HCT116 (cell line): ENCODE results near the gene NEU4. TPM values are rescaled to one million over a fixed set of nuclear protein-coding genes. Genes with fewer than 3 reads are reported as not detected.

ENCODE experiments used
- ATAC-seq: fragments of 200-7000 bp; cut with Tn5 transposase; 2 replicates; pipeline ENCODE4 v1.9.1; 2020; ENCODE audit warnings: mild to moderate bottlenecking, moderate library complexity
- BruUV-seq: library from RNA; stranded (reverse); fragments of 400-500 nt; replicated peaks from 2 replicates; lab custom pipeline; 2021; lab: Mats Ljungman, UMichigan
- CTCF ChIA-PET: fragments of 300-600 bp; sonication (Branson Sonifier 250); formaldehyde crosslinking; loops from one replicate; lab custom pipeline; 2021; ENCODE audit warnings: antibody characterized with exemption; lab: Charles Lee
- POLR2A ChIA-PET: fragments of 300-600, 350-600 bp; sonication (Branson Sonifier 250); formaldehyde crosslinking; loops from one replicate; lab custom pipeline; 2021; ENCODE audit warnings: antibody characterized with exemption; lab: Charles Lee
- RAD21 ChIA-PET, 2 experiments: fragments of 300-600 bp; sonication (Branson Sonifier 250); formaldehyde crosslinking; loops; one replicate each; lab custom pipeline; 2023; ENCODE audit warnings: low total read pairs in 2 of 2; ENCODE audit not compliant: uncharacterized antibody in 2 of 2, unreplicated experiment in 2 of 2, low non-redundant PET in 1 of 2; lab: Charles Lee
- DNase-seq: peaks from one replicate; pipeline ENCODE4 v3.0.0-alpha.2; 2010; ENCODE audit warnings: low read depth, low spot score
- H2AFZ ChIP-seq: fragments of 200-600 bp; shearing (Covaris generic), sonication (generic); 2 replicates; pipeline ENCODE4 v1.6.1; 2017; ENCODE audit warnings: low read depth, mixed run types, mixed read lengths, antibody characterized with exemption, low read length; ENCODE audit not compliant: poor library complexity, severe bottlenecking
- H3K27ac ChIP-seq: 2 replicates; pipeline ENCODE4 v1.5.1; 2012; ENCODE audit warnings: low read depth, low read length
- H3K27me3 ChIP-seq: fragments of 200-600 bp; sonication (generic); 2 replicates; pipeline ENCODE4 v1.6.1; 2016; ENCODE audit warnings: mixed run types, low read length, mixed read lengths; ENCODE audit not compliant: insufficient read depth
- H3K36me3 ChIP-seq, 2 experiments: fragments of 200-500 bp in 1 of 2; fragments of 200-600 bp in 1 of 2; sonication (Bioruptor generic) in 1 of 2; sonication (generic) in 1 of 2; 2 replicates each; pipeline versions ENCODE4 v1.5.1 to v1.6.1; 2014 to 2016; ENCODE audit warnings: low read length in 2 of 2, inconsistent platforms in 1 of 2, mixed read lengths in 1 of 2, mixed run types in 1 of 2; ENCODE audit not compliant: insufficient read depth in 2 of 2, control insufficient read depth in 1 of 2
- H3K4me1 ChIP-seq, 2 experiments: fragments of 200-600 bp in 1 of 2; sonication (generic) in 1 of 2; 2 replicates each; pipeline versions ENCODE4 v1.5.1 to v1.6.1; 2012 to 2017; ENCODE audit warnings: low read length in 2 of 2, inconsistent platforms in 1 of 2, mild to moderate bottlenecking in 1 of 2, mixed read lengths in 1 of 2, mixed run types in 1 of 2, moderate library complexity in 1 of 2; ENCODE audit not compliant: insufficient read depth in 2 of 2, control insufficient read depth in 1 of 2
- H3K4me2 ChIP-seq: fragments of 200-600 bp; sonication (generic); 2 replicates; pipeline ENCODE4 v1.6.1; 2017; ENCODE audit warnings: mixed run types, low read length, mixed read lengths
- H3K4me3 ChIP-seq, 2 experiments: fragments of 200-600 bp in 1 of 2; sonication (generic) in 1 of 2; replicated peaks in 1 of 2; 2 replicates each; pipeline ENCODE4 v1.5.1; 2011 to 2016; ENCODE audit warnings: low read length in 2 of 2, control low read depth in 1 of 2, low read depth in 1 of 2, mild to moderate bottlenecking in 1 of 2, mixed read lengths in 1 of 2, mixed run types in 1 of 2
- H3K79me2 ChIP-seq: fragments of 200-600 bp; sonication (generic); 2 replicates; pipeline ENCODE4 v1.6.1; 2017; ENCODE audit warnings: mild to moderate bottlenecking, mixed run types, low read length, moderate library complexity, mixed read lengths; ENCODE audit not compliant: insufficient read depth
- H3K9ac ChIP-seq: fragments of 200-600 bp; sonication (generic); 2 replicates; pipeline ENCODE4 v1.6.1; 2016; ENCODE audit warnings: low read length, mixed read lengths
- H3K9me2 ChIP-seq: fragments of 200-600 bp; sonication (generic), shearing (Covaris generic); 2 replicates; pipeline ENCODE4 v1.6.1; 2017; ENCODE audit warnings: mixed run types, mild to moderate bottlenecking, moderate library complexity; ENCODE audit not compliant: insufficient read depth
- H3K9me3 ChIP-seq, 2 experiments: fragments of 200-500 bp in 1 of 2; fragments of 200-600 bp in 1 of 2; sonication (Bioruptor generic) in 1 of 2; sonication (generic) in 1 of 2; 2 replicates each; pipeline ENCODE4 v1.6.1; 2014 to 2017; ENCODE audit warnings: low read length in 2 of 2, mixed read lengths in 2 of 2, inconsistent platforms in 1 of 2, low read depth in 1 of 2, mild to moderate bottlenecking in 1 of 2, mixed run types in 1 of 2, moderate library complexity in 1 of 2; ENCODE audit not compliant: control insufficient read depth in 1 of 2, insufficient read depth in 1 of 2
- H4K20me1 ChIP-seq: fragments of 200-600 bp; sonication (generic), shearing (Covaris generic); 2 replicates; pipeline ENCODE4 v1.6.1; 2017; ENCODE audit warnings: mixed run types, mild to moderate bottlenecking, moderate library complexity; ENCODE audit not compliant: insufficient read depth
- CBX3 ChIP-seq: IDR thresholded peaks from 2 replicates; pipeline ENCODE4 v1.6.1; 2012; ENCODE audit warnings: low read depth
- CEBPB ChIP-seq: IDR thresholded peaks from 2 replicates; pipeline ENCODE4 v1.6.1; 2012; ENCODE audit warnings: low read depth
- EGR1 ChIP-seq: IDR thresholded peaks from 2 replicates; pipeline ENCODE4 v1.6.1; 2012; ENCODE audit warnings: low read depth
- EZH2 ChIP-seq: fragments of 200-600 bp; sonication (generic); IDR thresholded peaks from 2 replicates; pipeline ENCODE4 v1.6.1; 2017; ENCODE audit warnings: antibody characterized with exemption, mixed run types
- POLR2AphosphoS5 ChIP-seq: IDR thresholded peaks from 2 replicates; pipeline ENCODE4 v1.6.1; 2011; ENCODE audit warnings: mild to moderate bottlenecking, low read depth, low read length, moderate library complexity
- SIN3A ChIP-seq: IDR thresholded peaks from 2 replicates; pipeline ENCODE4 v1.6.1; 2012; ENCODE audit warnings: low read depth
- SP1 ChIP-seq: IDR thresholded peaks from 2 replicates; pipeline ENCODE4 v1.6.1; 2012; ENCODE audit warnings: low read depth
- SRF ChIP-seq: IDR thresholded peaks from 2 replicates; pipeline ENCODE4 v1.6.1; 2012; ENCODE audit warnings: low read depth
- TCF7L2 ChIP-seq: IDR thresholded peaks from 2 replicates; pipeline ENCODE4 v1.7.0; 2011; ENCODE audit warnings: borderline replicate concordance, inconsistent platforms; ENCODE audit not compliant: insufficient read depth, insufficient read length; ENCODE audit errors: extremely low read depth
- YY1 ChIP-seq: IDR thresholded peaks from 2 replicates; pipeline ENCODE4 v1.6.1; 2011; ENCODE audit warnings: low read length, low read depth, moderate library complexity, mild to moderate bottlenecking; ENCODE audit not compliant: insufficient replicate concordance; ENCODE audit errors: extremely low read depth
- ZBTB33 ChIP-seq: IDR thresholded peaks from 2 replicates; pipeline ENCODE4 v1.6.1; 2011; ENCODE audit warnings: mild to moderate bottlenecking, low read length, moderate library complexity; ENCODE audit not compliant: insufficient replicate concordance; ENCODE audit errors: extremely low read depth
- ZFX ChIP-seq: fragments of 450-650 bp; IDR thresholded peaks from 2 replicates; pipeline ENCODE4 v1.6.1; 2017
- ZNF274 ChIP-seq: fragments of 200-500 bp; sonication (Bioruptor generic); IDR thresholded peaks from 2 replicates; pipeline ENCODE4 v1.6.1; 2014; ENCODE audit warnings: mild to moderate bottlenecking, low read depth, low read length, inconsistent platforms
- intact Hi-C: fragments of 100-400 bp; cut with micrococcal nuclease; formaldehyde crosslinking; loops from 2 replicates; pipeline ENCODE4 v1.10.0; 2022
- total RNA-seq: library from RNA; stranded (reverse); gene quantifications from one replicate; pipeline ENCODE4 v1.2.1, GENCODE V29; 2021; ENCODE audit not compliant: unreplicated experiment
- TF ChIP-seq, protein P1 (sequence below), 3 experiments: fragments of 200-600 bp in 1 of 3; sonication (generic) in 1 of 3; IDR thresholded peaks in 2 of 3; conservative IDR thresholded peaks in 1 of 3; 2 replicates each; pipeline ENCODE4 v1.5.1; 2012 to 2017; ENCODE audit warnings: low read depth in 2 of 3, low read length in 2 of 3, antibody characterized with exemption in 1 of 3, borderline replicate concordance in 1 of 3, control low read depth in 1 of 3, mild to moderate bottlenecking in 1 of 3, mixed read lengths in 1 of 3, mixed run types in 1 of 3, moderate library complexity in 1 of 3; ENCODE audit not compliant: insufficient read depth in 1 of 3
- TF ChIP-seq, protein P2 (sequence below): IDR thresholded peaks from 2 replicates; pipeline ENCODE4 v1.6.1; 2012

Gene NEU4
- total RNA-seq, 1 experiment from 2014 or later: 0.34 TPM

DNA sequence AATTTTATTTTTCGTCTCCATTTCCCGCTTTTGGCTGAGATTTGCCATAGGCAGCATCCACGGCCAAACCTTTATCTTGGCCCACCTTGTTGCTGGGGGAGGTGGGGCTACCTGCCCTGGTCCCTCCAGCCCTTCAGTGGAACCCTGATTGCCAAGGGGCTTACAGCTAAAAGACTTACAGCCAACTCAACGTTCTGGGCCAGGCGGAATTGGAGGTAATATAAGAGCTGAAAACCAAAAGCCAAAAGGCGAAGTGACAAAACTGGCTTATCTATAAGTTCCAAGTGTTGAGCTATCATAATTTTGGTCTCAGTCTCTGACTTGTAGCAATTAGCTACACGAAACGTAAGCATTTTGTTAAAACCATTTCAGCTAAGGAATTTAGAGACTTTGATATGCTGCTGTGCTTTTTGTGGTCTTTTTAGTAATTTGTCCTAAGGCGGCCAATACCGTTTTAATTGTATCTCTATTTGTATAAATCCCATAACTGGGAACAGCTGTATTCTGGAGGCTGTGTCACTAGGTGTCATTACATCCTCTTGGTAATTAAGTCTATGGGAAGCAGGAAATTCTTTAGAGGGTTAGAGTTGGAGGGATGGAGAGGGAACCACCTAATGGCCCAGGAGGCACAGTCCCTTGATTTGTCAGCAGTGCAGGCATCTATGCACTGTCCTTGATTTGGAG, 25.7 kb downstream of the NEU4 start:
- no TSS peak for BruUV-seq
- Histone ChIP-seq H3K9me2 (no peaks in the 10 kb centered on the region), H3K27ac (no peak overlapping the region), H4K20me1 (no peaks in the 10 kb centered on the region), H3K27me3 (no peaks in the 10 kb centered on the region), H3K9me3 (no peaks in the 10 kb centered on the region), H3K4me1 (no peaks in the 10 kb centered on the region), H3K9ac (no peak overlapping the region), H3K36me3 (no peaks in the 10 kb centered on the region), H2AFZ (no peak overlapping the region), H3K4me2 (no peak overlapping the region), H3K79me2 (no peaks in the 10 kb centered on the region), H3K4me3 (no peak overlapping the region)
- ChIA-PET POLR2A (interaction anchor here (1.4 kb wide), 1 partner anchor 10 kb away, joined by 3 read pairs; no protein-coding TSS in a partner anchor), CTCF (interaction anchor here (1.5 kb wide), 1 partner anchor 10 kb away, joined by 3 read pairs; no protein-coding TSS in a partner anchor), RAD21 (interaction anchor here in 1 of 2 experiments (0.7 kb wide), 1 partner anchor 336 kb away, joined by 6 read pairs; no protein-coding TSS in a partner anchor)
- no peak for TF ChIP-seq YY1
- no peak for TF ChIP-seq SRF
- TF ChIP-seq SP1: no peak
- no peak for TF ChIP-seq CEBPB
- TF ChIP-seq ZNF274: no peak
- no peak for TF ChIP-seq SIN3A
- no peak for TF ChIP-seq EGR1
- TF ChIP-seq POLR2AphosphoS5: no peak
- TF ChIP-seq, protein P1, sequence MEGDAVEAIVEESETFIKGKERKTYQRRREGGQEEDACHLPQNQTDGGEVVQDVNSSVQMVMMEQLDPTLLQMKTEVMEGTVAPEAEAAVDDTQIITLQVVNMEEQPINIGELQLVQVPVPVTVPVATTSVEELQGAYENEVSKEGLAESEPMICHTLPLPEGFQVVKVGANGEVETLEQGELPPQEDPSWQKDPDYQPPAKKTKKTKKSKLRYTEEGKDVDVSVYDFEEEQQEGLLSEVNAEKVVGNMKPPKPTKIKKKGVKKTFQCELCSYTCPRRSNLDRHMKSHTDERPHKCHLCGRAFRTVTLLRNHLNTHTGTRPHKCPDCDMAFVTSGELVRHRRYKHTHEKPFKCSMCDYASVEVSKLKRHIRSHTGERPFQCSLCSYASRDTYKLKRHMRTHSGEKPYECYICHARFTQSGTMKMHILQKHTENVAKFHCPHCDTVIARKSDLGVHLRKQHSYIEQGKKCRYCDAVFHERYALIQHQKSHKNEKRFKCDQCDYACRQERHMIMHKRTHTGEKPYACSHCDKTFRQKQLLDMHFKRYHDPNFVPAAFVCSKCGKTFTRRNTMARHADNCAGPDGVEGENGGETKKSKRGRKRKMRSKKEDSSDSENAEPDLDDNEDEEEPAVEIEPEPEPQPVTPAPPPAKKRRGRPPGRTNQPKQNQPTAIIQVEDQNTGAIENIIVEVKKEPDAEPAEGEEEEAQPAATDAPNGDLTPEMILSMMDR (IDR thresholded peaks at IDR 0.05 in 2 of 3, conservative IDR thresholded peaks at IDR 0.05 in 1 of 3; ENCODE audit: borderline replicate concordance in 1 of 3, insufficient read depth in 1 of 3, low read depth in 2 of 3, low read length in 2 of 3): no peak
- TF ChIP-seq ZFX: no peak
- TF ChIP-seq EZH2: no peak
- no peak for TF ChIP-seq TCF7L2
- TF ChIP-seq ZBTB33: no peak
- TF ChIP-seq CBX3: no peak
- TF ChIP-seq, protein P2, sequence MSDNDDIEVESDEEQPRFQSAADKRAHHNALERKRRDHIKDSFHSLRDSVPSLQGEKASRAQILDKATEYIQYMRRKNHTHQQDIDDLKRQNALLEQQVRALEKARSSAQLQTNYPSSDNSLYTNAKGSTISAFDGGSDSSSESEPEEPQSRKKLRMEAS: no peak
- no peak for DNase-seq
- intact Hi-C loops: no loop called here
- ATAC-seq: no peak
